Neural progenitor cell (in vitro differentiated cells): Measurements from ENCODE around the gene CACNB4.

Experiments
- EZH2 ChIP-seq: fragments of 200-600 bp; sonication (generic); IDR thresholded peaks from 2 replicates; pipeline ENCODE4 v1.6.1; 2017; ENCODE audit warnings: antibody characterized with exemption, mild to moderate bottlenecking, moderate library complexity
- TF ChIP-seq, protein P1 (sequence below): fragments of 200-600 bp; sonication (generic); IDR thresholded peaks from 2 replicates; pipeline ENCODE4 v1.5.1; 2017; ENCODE audit warnings: antibody characterized with exemption, mild to moderate bottlenecking

DNA sequence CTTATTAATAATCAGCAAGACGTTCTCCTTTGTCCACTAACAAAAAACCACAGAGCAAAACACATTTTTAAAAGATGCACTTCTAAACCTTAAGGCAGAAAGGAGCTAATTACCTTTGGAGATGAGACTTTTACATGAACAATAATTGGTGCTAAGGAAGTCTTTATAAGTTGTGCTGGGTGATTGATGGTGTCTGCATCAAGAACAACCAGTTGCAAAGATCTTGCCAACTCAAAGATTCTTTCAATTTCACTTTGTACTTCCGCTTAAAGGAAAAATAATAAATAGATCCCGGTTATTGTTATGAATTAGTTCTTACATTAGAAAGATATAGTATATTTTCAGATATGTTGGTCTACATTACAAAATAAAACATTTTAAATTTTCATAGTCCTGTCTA, 243.7 kb downstream of the CACNB4 start:
- TF ChIP-seq, protein P1, sequence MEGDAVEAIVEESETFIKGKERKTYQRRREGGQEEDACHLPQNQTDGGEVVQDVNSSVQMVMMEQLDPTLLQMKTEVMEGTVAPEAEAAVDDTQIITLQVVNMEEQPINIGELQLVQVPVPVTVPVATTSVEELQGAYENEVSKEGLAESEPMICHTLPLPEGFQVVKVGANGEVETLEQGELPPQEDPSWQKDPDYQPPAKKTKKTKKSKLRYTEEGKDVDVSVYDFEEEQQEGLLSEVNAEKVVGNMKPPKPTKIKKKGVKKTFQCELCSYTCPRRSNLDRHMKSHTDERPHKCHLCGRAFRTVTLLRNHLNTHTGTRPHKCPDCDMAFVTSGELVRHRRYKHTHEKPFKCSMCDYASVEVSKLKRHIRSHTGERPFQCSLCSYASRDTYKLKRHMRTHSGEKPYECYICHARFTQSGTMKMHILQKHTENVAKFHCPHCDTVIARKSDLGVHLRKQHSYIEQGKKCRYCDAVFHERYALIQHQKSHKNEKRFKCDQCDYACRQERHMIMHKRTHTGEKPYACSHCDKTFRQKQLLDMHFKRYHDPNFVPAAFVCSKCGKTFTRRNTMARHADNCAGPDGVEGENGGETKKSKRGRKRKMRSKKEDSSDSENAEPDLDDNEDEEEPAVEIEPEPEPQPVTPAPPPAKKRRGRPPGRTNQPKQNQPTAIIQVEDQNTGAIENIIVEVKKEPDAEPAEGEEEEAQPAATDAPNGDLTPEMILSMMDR = no peak
- no peak for TF ChIP-seq EZH2
